K562 (cell line): ENCODE results near the gene MRPS15. TPM values are rescaled to one million over a fixed set of nuclear protein-coding genes. Genes with fewer than 3 reads are reported as not detected.
A peak's percentile ranks its signal among the peaks of the same experiment; 100 is the strongest.

ENCODE experiments used
- ATAC-seq: fragments of 200-7000 bp; cut with Tn5 transposase; 3 replicates; pipeline ENCODE4 v1.9.1; 2020; ENCODE audit warnings: moderate library complexity
- BruUV-seq: library from RNA; stranded (reverse); fragments of 400-500 nt; replicated peaks from 2 replicates; lab custom pipeline; 2021; lab: Mats Ljungman, UMichigan
- CTCF ChIA-PET: fragments of 300-600 bp; formaldehyde crosslinking; extraction: SDS; loops from one replicate; lab custom pipeline; 2021; ENCODE audit warnings: low intra/inter-chr PET ratio; lab: Yijun Ruan, JAX
- POLR2A ChIA-PET: fragments of 300-600, 350-650 bp; sonication (Branson Sonifier 250); formaldehyde crosslinking; extraction: SDS; loops from one replicate; lab custom pipeline; 2021; ENCODE audit warnings: antibody characterized with exemption, inconsistent platforms; lab: Yijun Ruan, JAX
- DNase-seq, 4 experiments: peaks; one replicate each; pipeline versions ENCODE4 v3.0.0 to v3.0.0-alpha.2; 2011 to 2018; ENCODE audit warnings: low spot score in 3 of 4, mixed read lengths in 3 of 4; ENCODE audit errors: extremely low read depth in 1 of 4
- FAIRE-seq: peaks from 2 replicates; lab custom pipeline; 2011; peaks lifted over from hg19 to GRCh38; lab: Jason Lieb, UNC
- H2AFZ ChIP-seq: 2 replicates; pipeline ENCODE4 v1.6.0; 2011; ENCODE audit warnings: low read depth, low read length, control low read depth, inconsistent platforms
- H3K27ac ChIP-seq: fragments of 200-600 bp; 3 replicates; pipeline ENCODE4 v1.8.0; 2011; ENCODE audit warnings: low read depth, mild to moderate bottlenecking, control low read depth, inconsistent platforms, low read length, moderate library complexity, mixed read lengths; ENCODE audit errors: extremely low read depth
- H3K27me3 ChIP-seq, 2 experiments: fragments of 300-600 bp in 1 of 2; 2 replicates in 1 of 2; 3 replicates in 1 of 2; pipeline versions ENCODE4 v1.6.0 to v1.8.0; 2011; ENCODE audit warnings: inconsistent platforms in 2 of 2, low read length in 2 of 2, mild to moderate bottlenecking in 1 of 2, mixed read lengths in 1 of 2, moderate library complexity in 1 of 2; ENCODE audit not compliant: control insufficient read depth in 2 of 2, insufficient read depth in 2 of 2
- H3K36me3 ChIP-seq: fragments of 300-600 bp; 3 replicates; pipeline ENCODE4 v1.8.0; 2011; ENCODE audit warnings: mild to moderate bottlenecking, low read length, inconsistent platforms; ENCODE audit not compliant: control insufficient read depth, insufficient read depth
- H3K4me1 ChIP-seq, 2 experiments: fragments of 200-600 bp in 1 of 2; replicated peaks in 1 of 2; 2 replicates in 1 of 2; 3 replicates in 1 of 2; pipeline versions ENCODE4 v1.5.1 to v1.8.0; 2011; ENCODE audit warnings: inconsistent platforms in 2 of 2, low read length in 2 of 2, mild to moderate bottlenecking in 1 of 2, mixed read lengths in 1 of 2, moderate library complexity in 1 of 2; ENCODE audit not compliant: control insufficient read depth in 2 of 2, insufficient read depth in 2 of 2
- H3K4me2 ChIP-seq: 2 replicates; pipeline ENCODE4 v1.6.1; 2011; ENCODE audit warnings: low read length, control low read depth, inconsistent platforms, mixed read lengths; ENCODE audit not compliant: insufficient read depth
- H3K4me3 ChIP-seq: fragments of 200-600 bp; sonication (generic), shearing (Covaris generic); 2 replicates; pipeline ENCODE4 v1.5.1; 2016; ENCODE audit warnings: control low read depth, inconsistent platforms
- H3K79me2 ChIP-seq: fragments of 200-600 bp; 3 replicates; pipeline ENCODE4 v1.8.0; 2011; ENCODE audit warnings: low read length, inconsistent platforms; ENCODE audit not compliant: control insufficient read depth, insufficient read depth
- H3K9ac ChIP-seq, 2 experiments: 2 replicates each; pipeline versions ENCODE4 v1.6.0 to v1.6.1; 2011; ENCODE audit warnings: low read depth in 2 of 2, low read length in 2 of 2, control low read depth in 1 of 2, inconsistent platforms in 1 of 2, mild to moderate bottlenecking in 1 of 2, mixed read lengths in 1 of 2; ENCODE audit not compliant: insufficient read depth in 1 of 2
- H3K9me1 ChIP-seq: one replicate; pipeline ENCODE4 v1.6.0; 2011; ENCODE audit warnings: inconsistent platforms, mild to moderate bottlenecking, low read length, moderate library complexity; ENCODE audit not compliant: control insufficient read depth, insufficient read depth
- H3K9me3 ChIP-seq: replicated peaks from 2 replicates; pipeline ENCODE4 v1.5.1; 2011; ENCODE audit warnings: low read depth, low read length, inconsistent platforms; ENCODE audit not compliant: control insufficient read depth, insufficient read depth
- H4K20me1 ChIP-seq: replicated peaks from 2 replicates; pipeline ENCODE4 v1.6.1; 2011; ENCODE audit warnings: low read length, inconsistent platforms, mixed read lengths; ENCODE audit not compliant: control insufficient read depth, insufficient read depth
- ADNP ChIP-seq: fragments of 200-800 bp; sonication (Bioruptor generic); IDR thresholded peaks from 2 replicates; pipeline ENCODE4 v1.6.1; 2016; ENCODE audit warnings: missing genetic modification characterization, missing compliant biosample characterization
- BCOR ChIP-seq: fragments of 450-650 bp; IDR thresholded peaks from 2 replicates; pipeline ENCODE4 v1.6.1; 2016
- CHD4 ChIP-seq: fragments of 200-600 bp; sonication (generic); IDR thresholded peaks from 3 replicates; pipeline ENCODE4 v1.6.1; 2012; ENCODE audit warnings: low read depth, mild to moderate bottlenecking, mixed read lengths, low read length, inconsistent platforms; ENCODE audit not compliant: insufficient read depth, insufficient replicate concordance, poor library complexity, severe bottlenecking
- ETS2 ChIP-seq: IDR thresholded peaks from 2 replicates; pipeline ENCODE4 v1.6.1; 2016; ENCODE audit warnings: borderline replicate concordance, missing genetic modification characterization, mild to moderate bottlenecking, moderate library complexity, missing compliant biosample characterization; ENCODE audit not compliant: poor library complexity, severe bottlenecking
- GATA2 ChIP-seq: sonication (generic); formaldehyde crosslinking; IDR thresholded peaks from 2 replicates; pipeline ENCODE4 v1.4.0; 2020; ENCODE audit warnings: mild to moderate bottlenecking, missing genetic modification reagents
- GTF2E2 ChIP-seq: fragments of 200-800 bp; sonication (Bioruptor generic); IDR thresholded peaks from 2 replicates; pipeline ENCODE4 v1.6.1; 2016; ENCODE audit warnings: missing genetic modification characterization, missing compliant biosample characterization
- HBP1 ChIP-seq: fragments of 450-650 bp; formaldehyde crosslinking; IDR thresholded peaks from 2 replicates; pipeline ENCODE4 v1.4.0; 2022; ENCODE audit warnings: missing genetic modification characterization
- HDAC2 ChIP-seq: fragments of 450-650 bp; IDR thresholded peaks from 2 replicates; pipeline ENCODE4 v1.6.1; 2016; ENCODE audit warnings: mild to moderate bottlenecking
- HNRNPUL1 ChIP-seq: fragments of 200-400 bp; formaldehyde crosslinking; IDR thresholded peaks from 2 replicates; pipeline ENCODE4 v1.6.1; 2017; ENCODE audit warnings: low read length
- KDM1A ChIP-seq, 2 experiments: fragments of 450-650 bp; IDR thresholded peaks; 2 replicates each; pipeline ENCODE4 v1.6.1; 2016; ENCODE audit warnings: mild to moderate bottlenecking in 2 of 2
- RBM15 ChIP-seq: fragments of 200-400 bp; formaldehyde crosslinking; IDR thresholded peaks from 2 replicates; pipeline ENCODE4 v1.6.1; 2018; ENCODE audit warnings: mild to moderate bottlenecking, low read length, moderate library complexity; ENCODE audit not compliant: insufficient read depth
- RBM25 ChIP-seq: fragments of 200-400 bp; formaldehyde crosslinking; IDR thresholded peaks from 2 replicates; pipeline ENCODE4 v1.6.1; 2018; ENCODE audit warnings: low read length, low read depth, moderate library complexity; ENCODE audit not compliant: severe bottlenecking
- RCOR1 ChIP-seq, 2 experiments: IDR thresholded peaks; 2 replicates each; pipeline ENCODE4 v1.6.1; 2012; ENCODE audit warnings: low read depth in 2 of 2, low read length in 2 of 2, borderline replicate concordance in 1 of 2, improper control_type of control experiment in 1 of 2
- SAFB2 ChIP-seq: fragments of 200-400 bp; formaldehyde crosslinking; IDR thresholded peaks from 2 replicates; pipeline ENCODE4 v1.6.1; 2018; ENCODE audit warnings: borderline replicate concordance, low read length, low read depth, moderate library complexity; ENCODE audit not compliant: severe bottlenecking
- SMARCA5 ChIP-seq: fragments of 450-650 bp; IDR thresholded peaks from 2 replicates; pipeline ENCODE4 v1.6.1; 2016
- ZNF316 ChIP-seq: fragments of 450-650 bp; IDR thresholded peaks from 2 replicates; pipeline ENCODE4 v1.6.1; 2016
- ZNF408 ChIP-seq: fragments of 250-450 bp; sonication (Bioruptor Pico); IDR thresholded peaks from 2 replicates; pipeline ENCODE4 v1.4.0; 2020; ENCODE audit warnings: low read depth, mild to moderate bottlenecking, moderate library complexity
- ZNF644 ChIP-seq: fragments of 200-800 bp; sonication (Bioruptor generic); IDR thresholded peaks from 2 replicates; pipeline ENCODE4 v1.6.1; 2016; ENCODE audit warnings: low read depth, missing genetic modification characterization, missing compliant biosample characterization
- in situ Hi-C: fragments of 300-500 bp; cut with MboI; formaldehyde crosslinking; loops from 4 replicates; pipeline ENCODE4 v1.15.0; 2018; ENCODE audit warnings: inconsistent platforms, mixed read lengths
- intact Hi-C: fragments of 100-400 bp; cut with micrococcal nuclease; formaldehyde crosslinking; loops from 2 replicates; pipeline ENCODE4 v1.14.2; 2022
- polyA plus RNA-seq, 8 experiments: library from polyadenylated mRNA; depleted of rRNA in 4 of 8; stranded (reverse) in 5 of 8; unstranded in 3 of 8; fragments of >200 nt; fragmentation: Nextera tagmentation in 2 of 8; fragmentation: Illumina TruSeq in 1 of 8; extraction: Ambion mirVana in 2 of 8; extraction: Trizol in 1 of 8; gene quantifications; 2 replicates each; pipeline versions ENCODE4 v1.2.1 to v1.2.3, GENCODE V29; 2011 to 2014; ENCODE audit warnings: inconsistent platforms in 1 of 8, missing spikeins in 1 of 8
- total RNA-seq, 7 experiments: library from RNA; depleted of rRNA in 6 of 7; stranded (reverse); fragments of >200 nt in 6 of 7; fragmentation: Illumina TruSeq in 2 of 7; extraction: Trizol in 2 of 7; gene quantifications; 2 replicates each; pipeline versions ENCODE4 v1.2.1 to v1.2.3, GENCODE V29; 2011 to 2021; ENCODE audit warnings: low replicate concordance in 1 of 7

MRPS15 gene
- total and polyA plus RNA-seq, 9 of the 15 experiments (the other 6 are each of a cell fraction or from before 2014, with no cell fraction given), result 62.9 to 286 (median 149) TPM

DNA sequence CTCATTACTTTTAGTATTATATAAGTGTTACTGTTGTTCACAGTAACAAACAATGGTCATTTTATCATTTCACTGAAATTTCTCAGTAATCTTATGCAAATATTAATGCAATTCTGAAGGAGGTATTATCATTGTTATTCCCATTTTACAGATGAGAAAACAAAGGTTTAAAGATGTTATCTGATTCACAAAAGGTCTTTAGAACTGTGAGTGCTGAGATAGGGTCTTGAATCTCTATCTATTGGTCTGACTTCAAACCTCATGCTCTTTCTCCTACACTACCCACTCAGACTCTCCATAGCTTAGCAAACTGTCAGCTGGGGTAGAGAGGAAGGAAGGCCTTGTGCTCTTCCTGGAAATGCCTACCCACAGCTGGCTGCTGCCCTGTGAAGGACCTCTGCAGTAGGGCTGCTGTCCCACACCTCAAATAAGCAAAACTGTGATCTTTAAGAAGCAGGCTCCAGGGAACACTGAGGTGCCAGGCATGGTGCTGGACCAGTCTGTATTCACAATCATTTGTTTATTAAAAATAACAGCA is 7.7 kb downstream of the MRPS15 start:
- FAIRE-seq (no peak), ATAC-seq (no peak), DNase-seq (no peak)
- POLR2A ChIA-PET, result interaction anchor here (0.5 to 1.5 kb wide), 3 partner anchors 11 to 69 kb away, joined by 3 to 4 read pairs (median 4); no protein-coding TSS in a partner anchor
- Histone ChIP-seq H3K27ac (no peak overlapping the region), H2AFZ (no peak overlapping the region), H3K4me2 (no peak overlapping the region), H3K9ac (no peak overlapping the region), H3K4me1 (peaks cover 10 to 17% of the 10 kb centered on the region in 2 experiments; a peak in 4 of 5 replicates), H3K4me3 (no peak overlapping the region), H3K27me3 (no peaks in the 10 kb centered on the region), H4K20me1 (no peaks in the 10 kb centered on the region), H3K9me1 (no peaks in the 10 kb centered on the region), H3K79me2 (no peaks in the 10 kb centered on the region), H3K36me3 (peaks cover 73% of the 10 kb centered on the region), H3K9me3 (no peaks in the 10 kb centered on the region)
- CTCF ChIA-PET, result interaction anchor here (0.6 kb wide), 1 partner anchor 43 kb away, joined by 3 read pairs; no protein-coding TSS in a partner anchor
- peak; percentile 88 for TF ChIP-seq ADNP (tag)
- 0 out of 2 replicates have a peak, but pooled peaks have one; percentile 28 for TF ChIP-seq HDAC2
- TF ChIP-seq CHD4, result peak; percentile 84
- TF ChIP-seq ZNF408 (CRISPR knock-in tag), result no peak
- TF ChIP-seq HBP1 (CRISPR knock-in tag), result no peak
- TF ChIP-seq RBM15, result no peak
- peak; percentile 83 for TF ChIP-seq RBM25
- no peak for TF ChIP-seq GTF2E2 (tag)
- no peak for TF ChIP-seq HNRNPUL1
- TF ChIP-seq BCOR, result peak; percentile 91
- TF ChIP-seq ZNF644 (tag), result no peak
- no peak for TF ChIP-seq SAFB2
- 0 out of 2 replicates have a peak, but pooled peaks have one; percentile 67 for TF ChIP-seq SMARCA5
- TF ChIP-seq RCOR1 (IDR thresholded peaks at IDR 0.05; ENCODE audit: borderline replicate concordance in 1 of 2, low read depth in 2 of 2, low read length in 2 of 2), result 0 out of 4 replicates have a peak, but pooled peaks of 1 of the 2 experiments have one; percentile 19
- no peak for TF ChIP-seq ETS2 (tag)
- TF ChIP-seq GATA2 (CRISPR knock-in tag), result peak; percentile 48; the same call in 1 of the 2 replicates
- TF ChIP-seq ZNF316, result no peak
- TF ChIP-seq KDM1A (IDR thresholded peaks at IDR 0.05), result peak in 1 of 2 experiments; percentile 66; a peak in 3 of 4 replicates
- intact Hi-C loops, result no loop called here
- in situ Hi-C loops, result no loop called here
- no TSS peak for BruUV-seq
